GM12801 (cell line): ENCODE results near the gene POC1A.

Experiments
- TF ChIP-seq, protein P1 (sequence below): IDR thresholded peaks from one replicate; pipeline ENCODE4 v1.5.1; 2011; ENCODE audit warnings: control low read depth; ENCODE audit not compliant: insufficient read length; ENCODE audit errors: extremely low read depth

POC1A gene

GRCh38 chr3:52055537-52056351, 98.5 kb downstream of the POC1A start:
- TF ChIP-seq, protein P1, sequence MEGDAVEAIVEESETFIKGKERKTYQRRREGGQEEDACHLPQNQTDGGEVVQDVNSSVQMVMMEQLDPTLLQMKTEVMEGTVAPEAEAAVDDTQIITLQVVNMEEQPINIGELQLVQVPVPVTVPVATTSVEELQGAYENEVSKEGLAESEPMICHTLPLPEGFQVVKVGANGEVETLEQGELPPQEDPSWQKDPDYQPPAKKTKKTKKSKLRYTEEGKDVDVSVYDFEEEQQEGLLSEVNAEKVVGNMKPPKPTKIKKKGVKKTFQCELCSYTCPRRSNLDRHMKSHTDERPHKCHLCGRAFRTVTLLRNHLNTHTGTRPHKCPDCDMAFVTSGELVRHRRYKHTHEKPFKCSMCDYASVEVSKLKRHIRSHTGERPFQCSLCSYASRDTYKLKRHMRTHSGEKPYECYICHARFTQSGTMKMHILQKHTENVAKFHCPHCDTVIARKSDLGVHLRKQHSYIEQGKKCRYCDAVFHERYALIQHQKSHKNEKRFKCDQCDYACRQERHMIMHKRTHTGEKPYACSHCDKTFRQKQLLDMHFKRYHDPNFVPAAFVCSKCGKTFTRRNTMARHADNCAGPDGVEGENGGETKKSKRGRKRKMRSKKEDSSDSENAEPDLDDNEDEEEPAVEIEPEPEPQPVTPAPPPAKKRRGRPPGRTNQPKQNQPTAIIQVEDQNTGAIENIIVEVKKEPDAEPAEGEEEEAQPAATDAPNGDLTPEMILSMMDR = no peak

DNA sequence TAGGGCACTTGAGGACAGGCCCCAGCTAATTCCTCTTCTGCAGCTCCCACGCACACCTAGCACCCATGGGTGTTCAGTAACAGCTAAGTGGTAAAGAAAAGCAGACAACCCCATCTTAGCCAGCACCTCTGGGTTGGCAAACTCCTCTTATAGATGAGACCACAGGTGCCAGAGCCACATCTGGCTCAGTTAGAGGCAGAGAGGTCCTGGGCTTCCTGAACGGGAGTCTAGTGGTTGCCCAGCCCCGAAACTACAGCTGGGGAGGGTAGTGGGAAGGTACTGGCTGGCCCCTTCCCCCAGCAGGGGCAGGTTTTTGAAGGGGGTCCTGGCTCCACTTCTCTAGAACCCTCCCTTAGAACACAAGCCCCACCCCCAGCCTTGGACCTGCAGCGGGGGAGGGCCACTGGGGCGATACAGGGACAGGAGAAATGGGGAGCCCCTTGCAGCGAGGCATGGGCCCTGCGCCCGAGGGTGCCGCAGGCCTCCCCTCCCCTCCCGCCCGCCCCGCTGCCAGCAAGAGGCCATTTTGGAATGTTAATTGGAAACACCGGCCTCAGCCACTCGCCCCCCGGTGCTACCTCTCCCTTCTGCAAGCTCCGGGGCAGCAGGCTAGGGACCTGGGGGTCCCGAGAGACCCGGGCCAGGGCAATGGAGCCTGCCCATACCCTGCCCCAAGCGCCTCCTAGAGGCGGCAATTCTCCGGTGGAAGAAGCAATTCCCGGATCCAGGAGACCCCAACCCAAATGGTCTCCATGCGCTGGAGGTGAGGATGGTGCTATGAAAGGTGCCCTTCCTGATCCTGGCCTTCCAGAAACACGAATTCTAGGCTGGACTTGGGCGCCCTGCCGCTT, 99.3 kb downstream of the POC1A start:
- TF ChIP-seq, protein P1 = no peak

DNA sequence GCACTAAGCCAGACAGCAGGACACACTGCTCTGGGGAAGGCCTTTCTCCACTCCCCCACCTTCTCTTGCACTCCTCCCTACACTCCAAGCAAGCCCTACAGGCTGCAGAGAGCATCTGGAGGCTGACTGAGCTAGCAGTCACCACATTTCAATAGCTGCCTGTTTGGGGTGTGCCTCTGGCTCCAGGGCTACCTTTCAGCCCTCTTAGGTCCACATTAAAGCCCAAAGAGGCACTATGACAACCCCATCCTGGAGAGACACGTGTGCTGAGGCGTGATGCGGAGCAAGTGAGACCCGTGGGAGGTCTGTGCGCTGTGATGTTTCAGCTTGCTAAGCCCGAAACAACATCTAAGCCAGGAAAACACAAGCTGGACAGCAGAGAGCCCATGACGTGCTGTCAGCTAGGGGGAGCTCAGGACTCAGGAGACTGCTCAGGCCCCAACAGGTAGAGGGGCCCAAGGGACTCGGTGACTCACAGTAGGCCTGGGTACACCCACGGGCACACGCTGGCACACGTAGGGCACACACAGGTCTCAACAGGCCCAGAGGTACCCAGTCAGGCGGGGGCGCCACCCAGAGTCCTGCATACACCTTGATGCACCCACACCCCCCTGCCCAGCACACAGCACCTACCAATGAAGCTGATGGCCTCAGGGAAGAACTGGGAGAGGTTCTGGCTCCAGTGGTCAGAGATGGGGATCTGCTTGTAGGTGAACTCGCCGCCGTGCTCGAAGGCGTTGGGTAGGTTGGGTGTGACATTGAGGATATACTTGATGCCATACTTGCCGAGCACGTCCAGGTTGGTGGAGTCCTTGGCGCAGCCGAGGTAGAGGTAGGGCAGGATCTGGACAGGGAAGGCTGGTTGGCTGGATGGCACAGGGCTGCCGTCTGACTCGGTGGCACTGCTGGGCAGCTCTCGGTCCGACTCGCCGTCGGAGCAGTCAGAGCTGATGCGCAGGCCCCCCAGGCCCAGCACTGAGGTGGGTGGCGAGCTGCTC, 100.6 kb downstream of the POC1A start:
- TF ChIP-seq, protein P1 = no peak

GRCh38 chr3:52052831-52053306, 101.4 kb downstream of the POC1A start:
- TF ChIP-seq, protein P1 = no peak

DNA sequence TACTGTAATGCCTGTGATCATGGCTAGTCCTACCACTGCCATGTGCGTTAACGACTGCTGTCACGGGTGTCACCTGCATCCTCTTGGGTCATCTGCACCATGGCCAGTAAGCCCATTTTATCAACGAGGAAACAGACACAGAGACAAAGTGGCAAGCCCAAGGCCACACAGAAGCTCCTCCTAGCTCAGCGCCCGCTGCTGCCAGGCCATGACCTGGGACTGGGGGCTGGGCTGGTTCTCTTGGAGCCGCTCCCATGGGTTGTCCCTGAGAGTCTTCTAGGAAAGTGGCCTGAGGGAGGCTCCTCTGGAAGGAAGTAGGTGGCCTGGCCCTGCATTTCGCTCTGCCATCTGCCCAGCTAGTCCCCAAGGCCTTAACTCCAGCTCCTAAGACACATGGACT, 102.8 kb downstream of the POC1A start:
- TF ChIP-seq, protein P1 = no peak

DNA sequence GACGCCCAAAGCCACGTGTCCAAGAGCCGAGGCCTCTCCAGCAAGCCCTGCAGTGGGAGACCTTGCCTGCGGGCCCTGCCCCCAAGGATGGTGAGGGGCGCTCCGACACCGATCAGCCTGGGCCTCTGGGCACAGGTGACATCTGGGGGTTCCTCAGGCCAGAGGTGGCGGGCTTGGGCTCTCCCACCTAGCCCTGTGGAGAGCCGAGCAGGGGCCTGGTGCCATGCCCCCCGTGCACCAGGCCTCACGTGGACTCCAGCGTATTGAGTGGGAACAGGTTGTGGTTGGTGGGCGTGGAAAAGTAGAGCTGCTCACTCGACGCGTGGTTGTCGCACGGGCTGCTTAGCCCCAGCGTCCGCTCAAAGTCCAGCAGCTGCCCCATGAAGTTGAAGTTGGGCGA, 103.7 kb downstream of the POC1A start:
- TF ChIP-seq, protein P1 = no peak
